Inflammatory macrophage treated with lipopolysaccharide for 1 hour (primary cell): ENCODE data around the gene HHATL.
A peak's percentile ranks its signal among the peaks of the same experiment; 100 is the strongest.

Source experiments
- DNase-seq, 2 donors: peaks; one replicate each; pipeline ENCODE4 v3.0.0-alpha.2; 2020 to 2022

Gene HHATL

DNA sequence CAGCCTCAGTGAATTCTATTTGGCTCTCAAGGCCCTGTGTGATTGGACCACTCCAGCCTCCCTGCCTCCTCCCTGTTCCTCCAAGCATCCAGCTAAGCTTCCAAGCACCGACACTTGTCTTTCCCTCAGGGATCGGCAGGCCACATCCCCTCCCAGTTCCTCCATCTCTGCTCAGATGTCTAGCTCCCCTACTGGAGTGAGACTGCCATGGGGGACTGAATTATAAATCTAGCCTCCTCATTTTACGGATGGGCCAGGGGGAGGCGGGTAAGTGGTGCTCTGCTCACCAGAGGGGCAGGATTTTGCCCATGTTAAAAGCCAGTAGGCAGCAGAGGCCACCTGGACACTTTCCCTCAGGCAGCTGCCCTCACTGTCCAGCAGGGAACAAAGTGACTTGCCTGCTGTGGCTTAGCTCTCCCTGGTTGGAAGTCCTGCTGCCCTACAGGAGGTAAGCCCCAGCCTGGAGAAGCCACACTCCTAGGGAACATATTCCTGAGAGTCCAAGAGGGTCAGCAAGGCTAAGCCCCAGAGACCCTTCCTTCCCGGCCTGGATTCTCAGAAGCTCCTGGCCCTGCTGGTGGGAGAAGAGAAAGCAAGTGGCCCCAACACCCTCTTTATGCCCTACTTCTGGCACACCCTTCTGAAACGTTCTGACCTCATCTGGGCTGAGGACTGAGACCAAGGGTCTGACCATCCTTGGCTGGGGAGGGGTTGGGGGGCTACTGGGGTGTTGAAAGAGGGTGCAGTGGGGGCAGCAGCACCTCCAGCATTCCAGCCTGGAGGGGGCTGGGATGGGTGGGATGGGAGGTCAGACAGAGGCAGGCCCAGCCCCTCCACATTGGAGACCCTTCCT lies 9.1 kb upstream of the HHATL start:
- DNase-seq, result no peak

DNA sequence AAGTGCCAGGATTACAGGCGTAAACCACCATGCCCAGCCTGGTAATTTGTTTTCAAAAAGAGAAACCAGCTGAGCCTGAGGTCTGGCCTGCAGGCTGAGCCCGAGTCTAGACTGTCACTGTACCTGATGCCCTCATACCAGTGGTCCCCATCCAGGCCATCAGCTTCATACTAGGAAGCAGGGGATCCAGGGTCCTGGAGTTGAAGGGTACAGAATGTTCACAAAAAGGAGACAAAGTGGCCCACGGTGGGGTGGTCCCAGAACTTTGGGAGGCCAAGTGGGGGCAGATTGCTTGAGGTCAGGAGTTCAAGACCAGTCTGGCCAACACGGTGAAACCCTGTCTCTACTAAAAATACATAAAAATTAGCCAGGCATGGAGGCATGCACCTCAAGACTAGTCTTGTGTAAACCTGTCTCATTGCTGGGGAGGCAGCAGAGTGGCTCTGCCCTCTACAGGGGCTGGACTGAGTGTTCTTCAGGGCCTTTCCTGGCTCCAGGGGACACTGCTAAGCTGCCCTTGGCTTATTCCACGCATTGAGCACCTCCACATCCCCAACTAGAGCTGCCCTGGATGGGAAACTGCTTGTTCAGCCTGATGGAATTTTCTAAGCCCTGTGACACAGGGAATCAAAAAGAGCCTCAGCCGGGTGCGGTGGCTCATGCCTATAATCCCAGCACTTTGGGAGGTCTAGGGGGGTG lies 7.9 kb upstream of the HHATL start:
- DNase-seq, result no peak

DNA sequence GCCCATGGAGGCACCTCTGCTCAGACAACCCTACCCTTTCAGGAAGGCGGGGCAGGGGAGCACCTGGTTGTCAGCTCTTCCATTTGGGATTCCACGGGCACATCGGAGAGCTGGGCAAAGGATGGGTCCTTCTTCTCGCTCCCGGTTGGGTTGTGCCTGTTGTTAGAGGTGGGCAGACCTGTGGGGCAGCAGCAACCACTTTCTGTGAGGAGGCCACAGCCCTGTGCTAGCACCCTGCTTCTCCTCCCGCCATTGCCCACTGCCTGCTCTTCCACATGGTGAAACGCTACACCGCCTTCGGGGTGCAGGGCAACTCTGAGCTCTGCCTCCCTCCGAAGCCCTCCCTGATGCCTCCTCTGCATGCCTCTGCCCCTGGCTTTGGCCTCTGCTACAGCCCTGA lies 7.0 kb upstream of the HHATL start:
- no peak for DNase-seq

DNA sequence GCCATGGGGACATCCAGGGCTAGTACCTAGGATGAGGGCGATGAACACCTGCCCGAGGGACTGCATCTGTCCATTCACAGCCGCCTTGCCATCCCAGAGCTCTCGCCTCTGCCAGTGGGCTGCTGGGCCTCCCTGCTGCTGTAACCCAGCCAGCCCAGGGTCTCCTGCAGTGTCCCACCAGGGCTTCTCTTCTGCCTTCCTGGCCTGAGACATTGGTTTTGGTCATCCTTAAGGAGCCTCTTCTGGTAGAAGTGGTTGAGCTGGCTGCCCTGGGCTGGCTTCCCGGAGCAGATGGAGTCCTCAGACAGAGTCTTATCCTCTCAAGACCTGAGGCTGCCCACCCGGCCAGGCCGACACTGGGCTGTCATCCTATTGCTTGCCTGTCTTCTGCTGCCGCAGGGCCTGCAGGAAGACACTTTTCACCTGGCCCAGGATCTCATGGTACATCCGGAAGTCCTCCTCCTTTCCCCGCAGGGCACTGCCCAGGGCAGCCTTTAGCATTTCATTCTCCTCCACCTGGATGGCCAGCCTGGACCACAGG lies 6.1 kb upstream of the HHATL start:
- DNase-seq, result no peak

DNA sequence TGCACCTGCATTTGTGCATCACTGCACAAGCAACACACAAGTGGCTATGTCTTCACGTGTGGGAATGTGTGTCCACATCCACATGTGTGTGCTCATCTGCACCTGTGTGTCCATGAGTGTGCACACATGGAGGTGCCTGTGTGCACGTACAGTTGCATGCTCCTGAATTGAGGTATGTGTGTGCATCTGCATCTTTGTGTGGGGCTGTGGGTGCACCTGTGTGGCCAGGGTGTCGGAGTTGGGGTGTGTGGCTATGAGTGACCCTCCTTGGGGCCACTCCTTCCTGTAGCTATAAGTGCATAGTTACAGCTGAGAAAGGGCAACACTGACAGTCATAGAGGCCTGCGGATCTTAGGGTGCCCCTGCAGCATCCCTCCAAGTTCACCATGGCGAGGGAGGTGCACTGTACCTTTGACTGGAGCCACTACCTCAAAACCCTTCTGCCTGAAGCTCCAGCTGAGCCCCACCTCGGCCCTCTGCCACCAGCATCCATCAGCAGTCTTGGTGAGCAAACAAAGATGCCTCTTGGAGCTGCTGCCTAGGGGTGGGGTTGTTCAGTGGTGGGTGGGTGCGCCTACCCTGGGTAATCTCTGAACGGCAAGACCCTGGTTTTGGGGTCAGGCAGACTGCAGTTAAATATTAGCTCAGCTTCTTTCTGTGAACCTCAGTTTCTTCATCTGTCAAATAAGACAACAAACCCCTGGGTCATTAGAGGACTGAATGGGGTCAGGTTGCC lies 5.2 kb upstream of the HHATL start:
- no peak for DNase-seq

DNA sequence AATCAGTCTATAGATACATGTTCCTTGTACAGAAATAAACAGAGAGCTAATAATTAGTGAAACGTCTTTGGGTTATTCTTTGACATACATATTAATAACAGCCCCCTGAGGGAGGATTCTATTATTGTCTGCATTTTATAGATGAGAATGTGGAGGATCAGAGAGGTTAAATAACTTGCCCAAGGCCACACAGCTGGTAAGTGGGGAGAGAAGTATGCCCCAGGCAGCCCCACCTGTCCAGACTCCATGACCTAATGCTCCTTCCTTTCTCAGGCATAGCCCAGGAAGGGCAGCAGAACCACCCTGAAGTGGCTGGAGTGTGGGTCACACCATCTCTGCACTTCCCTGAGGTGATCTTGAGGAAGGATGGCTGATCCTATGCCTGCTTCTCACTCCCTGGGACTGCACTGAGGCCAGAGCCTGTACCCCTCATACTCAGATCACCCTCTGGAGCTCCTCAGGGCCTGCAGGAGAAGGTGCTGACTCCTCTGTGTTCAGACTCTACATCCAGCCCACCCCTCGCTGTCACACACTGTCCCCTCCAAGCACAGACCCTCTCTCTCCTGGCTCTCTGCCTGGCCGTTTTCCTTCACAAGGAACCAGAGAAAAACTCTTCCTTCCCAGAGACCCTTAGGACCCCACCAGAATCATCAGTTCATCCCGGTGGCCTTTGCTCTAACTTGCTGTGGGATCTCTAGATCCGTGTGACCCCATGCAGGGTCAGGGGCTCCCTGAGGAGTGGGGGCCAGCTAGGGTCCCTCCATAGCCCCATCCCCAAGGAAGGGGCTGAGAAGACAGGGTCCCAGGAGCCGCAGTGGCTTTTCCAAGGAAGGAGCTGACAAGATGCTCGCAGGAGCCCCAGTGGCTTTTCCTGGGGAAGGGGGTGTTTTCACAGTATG lies 4.4 kb upstream of the HHATL start:
- DNase-seq, result no peak

DNA sequence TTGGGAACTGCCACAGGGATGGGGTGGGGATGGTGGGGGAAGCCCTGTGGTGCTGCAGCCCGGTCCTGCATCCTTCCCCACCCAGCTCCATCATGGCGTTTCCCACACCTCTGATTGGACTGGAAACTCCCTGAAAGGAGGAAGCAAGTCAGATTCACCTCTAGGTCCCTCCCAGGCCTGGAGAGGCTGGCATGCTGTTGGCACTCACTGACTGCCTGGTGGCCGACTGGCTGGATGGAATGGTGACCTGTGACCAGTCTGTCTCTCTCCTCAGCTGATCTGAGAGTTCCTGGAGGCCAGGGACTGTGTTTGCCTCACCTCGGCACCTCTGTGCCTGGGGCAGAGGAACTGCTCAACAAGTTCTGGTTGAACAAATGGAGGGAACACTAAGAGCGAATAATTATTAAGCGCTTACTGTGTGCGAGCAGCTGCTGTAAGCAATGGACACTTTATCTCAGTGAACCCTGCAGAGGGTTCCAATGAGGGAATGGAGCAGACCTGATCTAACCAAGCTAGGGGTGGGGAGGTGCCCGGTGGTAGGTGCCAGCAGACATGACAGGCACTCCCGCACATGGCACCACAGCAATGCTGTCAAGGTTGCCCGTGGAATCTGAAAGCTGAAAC lies 3.5 kb upstream of the HHATL start:
- no peak for DNase-seq

DNA sequence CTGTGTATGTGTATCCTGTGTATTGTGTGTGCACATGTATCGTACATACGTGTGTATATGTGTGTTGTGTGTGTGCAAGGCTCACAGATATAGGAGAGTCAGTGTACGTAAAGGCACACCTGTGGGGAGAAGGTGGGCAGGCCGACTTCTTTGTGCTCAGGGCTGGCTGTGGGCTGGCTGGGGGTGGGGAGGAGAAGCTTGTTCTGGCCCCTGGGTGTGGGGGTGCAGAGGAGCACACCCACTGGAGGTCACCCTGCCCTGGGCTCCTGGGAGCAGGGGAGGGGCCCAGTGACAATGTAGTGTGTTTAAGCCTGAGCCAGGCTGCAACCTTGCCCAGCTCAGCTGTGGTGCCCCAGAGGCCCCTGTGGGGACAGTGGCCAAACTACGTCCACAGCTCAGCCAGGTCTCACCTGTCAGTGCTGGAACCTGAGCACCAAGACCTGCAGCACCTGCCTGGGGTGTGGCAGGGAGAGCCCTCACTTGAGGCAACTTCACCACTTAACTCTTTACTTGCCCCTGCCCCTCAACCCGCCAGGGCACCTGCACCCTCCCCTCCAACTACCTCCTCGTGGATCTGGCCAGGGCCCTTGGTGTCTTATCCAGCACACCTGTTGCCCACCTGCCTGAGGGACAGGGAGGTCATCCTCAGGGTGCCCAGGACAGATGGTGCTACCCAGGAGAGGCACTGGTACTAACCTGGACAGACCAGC lies 2.6 kb upstream of the HHATL start:
- no peak for DNase-seq

DNA sequence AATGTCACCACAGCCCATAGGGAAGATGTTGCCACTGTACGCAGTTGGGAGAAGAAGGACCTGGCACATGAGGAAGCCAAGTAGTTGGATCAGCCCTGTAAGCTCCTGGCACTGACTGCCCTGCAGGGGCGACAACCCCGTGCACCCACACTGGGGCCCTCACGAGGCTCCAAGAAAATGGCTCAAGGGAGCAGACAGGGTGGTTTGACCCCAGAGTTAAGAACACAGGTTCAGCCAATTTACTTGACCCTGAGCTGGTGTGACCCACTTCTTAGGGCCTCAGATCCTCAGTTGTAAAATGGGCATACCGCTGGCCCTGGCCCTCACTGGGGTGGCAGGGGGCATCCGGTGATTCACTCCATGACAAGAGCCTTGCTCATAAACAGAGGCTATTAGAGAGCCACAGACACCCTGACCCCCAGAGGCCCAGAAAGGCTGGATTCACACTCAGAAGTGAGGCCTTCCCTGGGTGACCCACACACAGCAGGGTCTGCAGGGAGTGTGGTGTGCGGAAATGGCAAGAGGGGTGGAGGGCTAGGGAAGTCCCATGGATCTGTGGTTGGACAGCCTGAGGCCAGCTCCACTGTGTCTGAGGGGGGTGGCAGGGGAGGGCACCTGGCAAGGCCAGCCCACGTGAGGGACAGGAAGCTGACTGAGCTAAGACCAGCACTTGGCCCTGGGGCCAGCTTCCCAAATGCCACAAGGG lies 1.7 kb upstream of the HHATL start:
- DNase-seq, result no peak

DNA sequence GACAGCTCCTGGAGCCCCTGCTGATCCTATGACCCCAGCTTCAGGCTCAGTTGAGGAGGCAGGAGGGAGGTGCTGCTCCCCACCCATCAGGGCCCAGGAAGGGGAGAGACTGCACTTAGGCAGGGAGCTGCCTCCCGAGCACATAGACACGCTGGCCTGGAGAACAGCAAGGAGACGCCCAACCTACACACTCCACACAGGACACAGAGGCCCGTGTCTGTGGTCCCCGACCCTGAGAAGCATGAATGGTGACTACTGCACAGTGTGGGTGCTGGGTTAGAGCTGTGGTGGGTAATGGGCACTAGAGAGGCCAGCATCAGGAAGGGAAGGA lies 1.1 kb upstream of the HHATL start:
- no peak for DNase-seq

DNA sequence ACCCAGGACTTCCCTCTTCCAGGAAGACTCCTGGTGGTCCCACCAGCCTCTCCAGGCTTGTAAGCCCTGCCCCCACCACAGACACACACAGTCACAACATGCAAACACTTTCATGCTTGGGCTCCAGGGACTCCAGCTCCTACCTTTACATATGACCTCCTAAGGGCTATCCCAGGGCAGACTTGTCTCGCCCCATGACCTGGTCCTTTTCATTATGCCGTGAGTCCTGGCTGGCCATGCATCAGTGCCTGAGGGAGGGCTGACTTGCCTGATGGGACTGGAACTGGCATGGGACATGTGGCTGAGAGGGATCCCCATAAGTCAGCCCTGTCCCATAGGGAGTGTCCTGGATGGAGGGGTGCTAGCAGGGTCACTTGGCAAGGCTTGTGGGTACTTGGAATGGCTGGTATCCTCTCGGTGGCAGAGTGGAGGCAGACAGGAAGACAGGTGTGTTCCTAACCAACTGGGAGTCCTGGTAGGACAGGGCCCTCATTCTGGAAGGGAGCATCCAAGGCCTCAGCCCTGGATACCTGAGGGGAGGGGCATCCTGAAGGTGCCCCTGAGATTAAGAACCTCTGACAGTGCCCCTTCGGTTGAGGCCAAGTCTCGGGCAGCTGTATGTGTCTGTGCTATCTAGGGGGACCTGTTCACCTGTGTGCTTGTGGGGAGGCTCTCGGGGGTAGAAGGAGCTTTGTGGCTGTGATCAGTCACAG lies 540 bp upstream of the HHATL start:
- no peak for DNase-seq

DNA sequence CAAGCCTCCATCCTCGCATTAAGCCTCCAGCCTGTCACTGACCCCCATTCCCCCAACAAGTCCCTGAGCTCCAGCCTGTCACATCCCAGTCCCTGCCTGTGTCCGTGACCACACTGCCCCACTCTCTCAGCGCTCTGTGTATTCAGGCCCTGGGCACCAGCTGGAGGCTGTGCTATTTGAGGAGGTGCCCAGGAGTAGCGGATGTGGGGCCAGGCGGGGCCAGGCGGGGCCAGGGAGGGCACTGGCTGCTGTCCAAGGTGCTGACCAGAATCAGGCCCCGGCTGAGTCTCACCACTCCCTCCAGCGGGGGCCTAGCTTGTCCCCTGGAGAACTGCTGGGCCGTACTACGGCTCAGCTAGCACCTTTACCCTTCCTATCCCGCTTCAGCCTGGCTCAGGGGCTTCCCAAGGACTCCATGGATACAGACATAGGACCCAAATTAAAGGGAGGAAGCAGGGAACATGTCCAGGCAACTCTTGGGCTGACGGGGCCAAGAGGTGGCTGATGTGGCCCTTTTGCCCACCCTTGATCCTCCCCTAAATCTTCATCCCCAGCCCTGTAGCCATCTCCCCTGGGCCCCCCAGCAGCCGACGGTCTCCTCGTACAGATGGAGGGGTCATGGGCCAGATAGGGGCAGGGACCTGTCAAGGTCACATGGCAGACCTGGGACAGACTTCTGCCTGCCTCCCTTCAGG lies 1.1 kb downstream of the HHATL start:
- DNase-seq, result peak in 1 of 2 donors; percentile 63

DNA sequence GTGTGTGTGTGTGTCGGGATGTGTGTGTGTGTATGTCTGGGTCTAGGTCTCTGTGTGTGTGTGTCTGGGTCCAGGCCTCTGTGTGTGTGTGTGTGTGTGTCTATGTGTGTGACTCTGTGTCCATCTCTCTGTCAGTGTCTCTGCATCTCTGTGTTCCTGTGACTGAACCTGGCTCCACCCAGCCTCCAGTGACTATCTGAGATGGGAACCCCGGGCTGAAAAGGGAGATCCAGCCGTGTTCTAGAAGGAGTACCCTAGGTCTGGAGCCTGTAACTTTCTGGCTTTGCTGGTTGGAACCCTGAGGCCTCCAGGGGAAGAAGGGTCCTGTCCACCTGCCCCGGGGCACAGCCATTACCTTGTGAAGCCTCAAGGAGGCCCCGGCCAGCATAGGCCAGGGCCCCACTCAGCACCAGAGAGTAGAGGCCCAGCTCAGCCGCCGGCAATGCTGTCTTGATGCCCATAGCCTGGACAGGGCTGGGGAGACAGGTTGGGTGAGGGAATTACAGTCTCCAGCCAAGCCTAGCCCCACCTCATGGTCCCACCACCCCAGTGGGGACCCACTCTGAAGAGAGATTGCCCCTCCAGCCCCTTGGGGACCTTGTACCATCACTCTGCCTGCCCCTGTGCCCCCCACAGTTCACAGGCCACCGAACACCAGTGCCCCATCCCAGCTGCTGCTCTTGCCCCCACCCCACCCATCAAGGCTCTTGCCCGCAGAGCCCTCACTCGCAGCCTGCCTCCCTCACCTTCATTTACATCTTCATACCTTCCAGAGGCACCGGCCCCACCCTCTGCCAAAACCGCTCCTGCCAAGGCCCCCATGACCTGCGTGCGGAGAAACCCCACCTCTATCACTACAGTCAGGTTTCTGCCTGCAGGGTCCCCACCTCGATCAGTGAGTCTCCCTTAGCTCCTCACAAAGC lies 2.0 kb downstream of the HHATL start:
- no peak for DNase-seq

DNA sequence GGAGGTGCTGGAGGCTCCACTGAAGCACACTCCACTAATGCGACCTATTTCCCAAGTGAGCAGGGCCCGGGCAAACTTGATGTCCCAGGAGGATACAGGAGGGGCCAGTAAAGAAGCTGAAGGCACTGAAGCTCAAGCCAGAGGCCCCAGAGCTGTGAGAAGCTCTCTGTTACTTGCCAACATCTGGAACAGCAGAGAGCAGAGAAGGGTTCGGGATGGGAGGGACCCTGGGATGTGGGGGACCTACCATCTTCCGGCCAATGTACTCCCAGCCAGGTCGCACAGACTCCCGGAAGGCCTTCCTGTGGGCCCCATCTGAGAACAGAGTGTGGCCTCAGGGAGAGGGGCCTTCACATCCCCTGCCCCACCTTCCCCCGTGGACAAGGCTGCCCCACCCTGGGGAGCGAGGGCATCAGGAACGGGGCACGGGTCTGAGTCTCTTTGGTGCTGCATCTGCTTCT lies 3.1 kb downstream of the HHATL start:
- DNase-seq, result no peak

DNA sequence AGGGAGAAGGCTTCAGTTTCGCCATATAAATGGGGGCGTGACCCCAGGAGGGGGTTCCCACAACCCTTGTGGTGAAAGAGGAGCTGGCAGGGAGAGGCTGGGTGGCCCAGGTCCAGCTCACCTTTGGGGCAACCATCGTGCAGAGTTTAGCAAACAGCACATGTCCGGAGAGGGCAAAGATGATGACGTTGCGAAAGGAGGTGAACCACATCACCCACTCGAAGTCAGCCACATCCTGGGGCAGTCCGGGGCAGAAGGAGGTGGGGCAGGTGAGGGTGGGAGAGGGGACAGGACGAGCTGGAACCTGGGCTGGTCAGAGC lies 3.7 kb downstream of the HHATL start:
- no peak for DNase-seq

DNA sequence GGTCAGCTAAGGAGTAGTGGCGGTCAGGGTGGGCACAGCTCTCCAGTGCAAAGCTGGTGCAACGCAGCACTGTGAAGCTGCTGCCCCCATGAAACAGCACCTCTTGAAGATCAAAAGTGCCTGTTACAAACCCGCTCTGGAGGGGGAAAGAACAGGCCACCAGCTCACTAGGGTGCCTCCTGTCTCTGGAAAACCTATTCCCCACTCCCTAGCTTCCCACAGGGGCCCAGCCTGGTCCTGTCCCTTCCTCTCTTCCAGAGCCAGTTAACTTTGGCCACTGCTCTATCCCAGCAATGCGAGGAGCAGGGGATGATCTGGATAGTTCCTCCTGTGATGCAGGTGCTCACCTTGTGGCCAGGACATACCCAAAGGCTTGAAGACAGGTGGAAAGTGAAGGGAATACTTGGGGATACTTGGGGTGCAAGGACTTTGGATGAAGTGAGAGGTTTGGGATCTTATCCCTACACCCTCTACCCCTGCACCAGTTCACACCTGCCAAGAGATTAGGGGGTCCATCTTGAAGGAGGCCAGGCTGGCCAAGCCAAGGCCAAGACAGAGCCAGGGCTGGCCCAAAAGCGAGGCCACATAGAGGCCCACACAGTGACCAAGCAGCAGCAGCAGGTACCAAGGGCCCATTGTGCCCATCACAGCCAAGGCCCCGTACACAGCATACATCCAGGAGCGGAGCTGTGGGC lies 4.2 kb downstream of the HHATL start:
- no peak for DNase-seq

DNA sequence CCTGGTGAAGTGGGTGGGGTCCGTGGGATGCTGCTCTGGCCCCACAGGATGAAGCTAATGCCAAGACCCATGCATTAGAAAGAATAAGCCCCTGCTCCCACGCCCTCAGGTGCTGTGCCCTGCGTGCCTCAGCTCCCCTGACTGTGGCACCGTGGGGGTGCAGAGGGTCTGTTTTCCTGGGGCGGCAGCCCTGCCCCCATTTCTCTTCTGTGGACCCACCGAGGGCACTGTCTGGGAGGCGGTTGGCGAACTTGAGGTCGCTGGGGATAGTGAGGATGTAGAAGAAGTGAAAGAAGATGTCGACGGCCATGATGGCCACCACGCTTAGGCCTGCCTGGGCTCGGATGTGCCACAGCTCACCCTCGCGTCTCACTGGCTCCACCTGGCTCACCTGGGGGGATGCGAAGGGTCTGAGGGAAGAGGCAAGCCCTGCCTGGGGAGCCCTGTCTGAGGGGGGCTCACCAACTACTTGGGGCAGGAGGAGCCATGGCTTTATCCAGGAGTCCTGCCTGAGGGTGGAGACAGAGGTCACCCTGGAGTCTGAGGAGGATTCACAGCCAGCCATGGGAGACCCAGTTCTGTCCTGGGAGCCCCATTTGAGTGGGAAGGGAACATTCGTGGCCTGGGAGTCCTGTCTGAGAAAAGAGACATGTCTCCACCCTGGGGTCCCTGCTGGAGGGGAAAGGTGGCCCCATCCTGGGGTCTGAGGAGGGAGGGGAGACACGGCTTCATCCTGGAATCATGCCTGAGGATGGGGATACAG lies 5.1 kb downstream of the HHATL start:
- DNase-seq, result no peak
